GM12864 (cell line): Measurements from ENCODE around the gene FCRLB.

ENCODE experiments used
- DNase-seq: peaks from one replicate; pipeline ENCODE4 v3.0.0-alpha.2; 2011; ENCODE audit warnings: low read depth
- H3K4me3 ChIP-seq: 2 replicates; pipeline ENCODE4 v1.5.1; 2011; ENCODE audit warnings: mild to moderate bottlenecking, low read depth, low read length, control low read depth
- TF ChIP-seq, protein P1 (sequence below): IDR thresholded peaks from 2 replicates; pipeline ENCODE4 v1.5.1; 2011; ENCODE audit warnings: low read depth, mild to moderate bottlenecking, moderate library complexity, low read length, control low read depth, inconsistent platforms; ENCODE audit errors: missing control alignments

FCRLB gene

DNA sequence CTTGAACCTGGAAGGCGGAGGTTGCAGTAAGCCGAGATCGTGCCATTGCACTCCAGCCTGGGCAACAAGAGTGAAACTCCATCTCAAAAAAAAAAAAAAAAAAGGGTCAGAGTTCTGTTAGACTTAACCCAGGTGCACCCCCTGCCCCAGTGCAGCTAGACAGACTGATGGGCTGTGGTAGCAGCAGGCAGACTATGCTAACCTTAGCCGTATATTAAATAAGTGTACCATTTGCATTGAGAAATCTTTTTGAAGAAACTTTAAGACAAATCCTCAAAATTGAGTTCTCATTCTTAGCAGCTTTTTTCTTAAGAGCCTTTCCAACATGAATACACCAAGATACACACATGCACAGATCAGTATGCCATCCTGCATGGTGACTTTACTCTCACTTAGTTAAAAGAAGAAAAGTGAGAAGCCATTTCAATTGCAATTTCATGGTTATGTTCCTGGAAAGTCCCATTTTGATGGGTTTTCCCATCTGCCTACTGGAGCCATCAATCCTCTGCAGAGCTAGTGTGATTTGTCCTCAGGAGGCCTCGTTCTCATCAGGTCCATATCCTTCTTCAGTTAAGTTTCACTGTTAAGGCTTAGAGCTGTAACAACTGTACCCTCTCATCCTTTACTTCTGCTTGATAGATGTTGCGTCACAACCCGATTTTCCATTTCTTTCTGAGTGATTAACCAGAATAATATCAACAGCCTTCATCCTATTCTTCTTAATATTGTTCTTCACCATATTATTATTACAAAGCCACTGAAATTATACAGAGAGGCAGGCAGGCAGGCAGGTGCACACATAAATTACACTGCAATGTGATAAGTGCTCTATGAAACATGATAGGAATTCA lies 7.3 kb downstream of the FCRLB start:
- TF ChIP-seq, protein P1, sequence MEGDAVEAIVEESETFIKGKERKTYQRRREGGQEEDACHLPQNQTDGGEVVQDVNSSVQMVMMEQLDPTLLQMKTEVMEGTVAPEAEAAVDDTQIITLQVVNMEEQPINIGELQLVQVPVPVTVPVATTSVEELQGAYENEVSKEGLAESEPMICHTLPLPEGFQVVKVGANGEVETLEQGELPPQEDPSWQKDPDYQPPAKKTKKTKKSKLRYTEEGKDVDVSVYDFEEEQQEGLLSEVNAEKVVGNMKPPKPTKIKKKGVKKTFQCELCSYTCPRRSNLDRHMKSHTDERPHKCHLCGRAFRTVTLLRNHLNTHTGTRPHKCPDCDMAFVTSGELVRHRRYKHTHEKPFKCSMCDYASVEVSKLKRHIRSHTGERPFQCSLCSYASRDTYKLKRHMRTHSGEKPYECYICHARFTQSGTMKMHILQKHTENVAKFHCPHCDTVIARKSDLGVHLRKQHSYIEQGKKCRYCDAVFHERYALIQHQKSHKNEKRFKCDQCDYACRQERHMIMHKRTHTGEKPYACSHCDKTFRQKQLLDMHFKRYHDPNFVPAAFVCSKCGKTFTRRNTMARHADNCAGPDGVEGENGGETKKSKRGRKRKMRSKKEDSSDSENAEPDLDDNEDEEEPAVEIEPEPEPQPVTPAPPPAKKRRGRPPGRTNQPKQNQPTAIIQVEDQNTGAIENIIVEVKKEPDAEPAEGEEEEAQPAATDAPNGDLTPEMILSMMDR: no peak
- no peak for DNase-seq
- no peak overlapping the region for H3K4me3 ChIP-seq

DNA sequence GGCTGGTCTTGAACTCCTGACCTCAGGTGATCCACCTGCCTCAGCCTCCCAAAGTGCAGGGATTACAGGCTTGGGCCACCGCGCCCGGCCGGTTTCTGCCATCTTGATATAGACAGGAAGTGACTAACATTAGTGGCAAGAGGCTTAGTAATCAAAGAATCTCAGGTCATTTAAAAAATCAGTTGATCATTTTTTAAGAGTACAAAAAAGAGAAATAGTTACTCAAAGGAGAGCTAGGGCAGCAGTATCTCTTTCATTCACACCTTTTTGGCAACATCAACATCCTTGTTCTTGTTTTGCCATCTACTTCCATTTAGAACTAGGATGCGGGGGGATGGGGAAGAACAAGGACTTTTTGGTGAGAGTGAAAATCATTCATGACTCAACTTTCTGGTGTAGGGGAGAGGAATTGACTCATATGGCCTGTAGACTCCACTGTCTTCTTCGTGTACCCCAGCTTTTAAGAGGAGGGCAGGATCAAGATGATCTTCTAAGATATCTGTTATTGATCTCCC lies 8.8 kb downstream of the FCRLB start:
- no peak overlapping the region for H3K4me3 ChIP-seq
- TF ChIP-seq, protein P1: no peak
- no peak for DNase-seq

DNA sequence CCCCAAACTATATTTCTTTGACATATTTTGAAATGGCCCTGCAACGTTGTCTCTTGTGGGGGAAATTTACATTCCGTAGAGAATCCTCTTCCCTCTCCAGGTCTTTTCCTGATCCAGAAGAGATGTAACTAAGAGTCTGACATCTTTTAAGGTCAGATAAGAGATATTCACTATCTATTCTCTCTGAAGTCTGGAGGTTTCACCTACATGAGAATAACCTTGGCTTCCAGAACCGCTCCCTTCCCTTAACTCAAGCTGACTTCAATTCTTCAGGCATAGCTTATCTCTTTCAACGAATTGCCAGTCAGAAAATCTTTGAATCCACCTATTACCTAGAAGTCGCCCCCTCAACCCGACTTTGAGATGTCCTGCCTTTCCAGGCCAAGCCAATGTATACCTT lies 9.9 kb downstream of the FCRLB start:
- no peak for DNase-seq
- TF ChIP-seq, protein P1: no peak
- no peak overlapping the region for H3K4me3 ChIP-seq

DNA sequence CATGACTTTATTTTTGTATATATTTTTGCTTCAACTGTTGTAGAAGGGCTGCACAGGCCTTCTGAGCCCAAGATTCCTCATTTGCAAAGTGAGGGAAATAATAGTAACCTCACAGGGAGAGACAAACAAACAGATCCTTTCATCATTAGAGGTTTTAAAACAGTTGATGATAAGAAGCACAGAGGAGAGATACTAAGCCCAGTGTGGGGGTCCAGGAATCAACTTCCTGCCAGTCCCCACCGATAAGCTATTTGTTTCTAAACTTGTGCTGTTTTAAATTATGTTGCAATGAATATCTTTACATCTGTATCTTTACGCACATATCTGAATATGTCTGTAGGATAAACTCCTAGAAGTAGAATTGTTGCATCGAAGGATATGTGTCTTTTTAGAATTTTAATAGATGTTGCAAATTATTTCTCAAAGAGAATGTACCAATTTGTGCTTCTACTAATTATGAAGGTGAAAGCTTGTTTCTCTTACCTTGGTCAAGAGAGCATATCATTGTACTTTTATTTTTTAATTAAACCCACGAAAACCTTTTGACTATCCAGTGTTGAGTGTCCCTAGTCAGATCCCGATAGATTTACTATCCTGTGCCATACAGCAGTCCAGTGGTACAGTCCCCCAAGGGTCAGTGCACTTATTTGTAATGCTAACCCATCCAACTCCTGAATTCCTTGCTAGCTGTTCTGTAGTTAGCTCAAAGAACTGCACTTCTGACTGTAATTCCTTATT lies 10.8 kb downstream of the FCRLB start:
- H3K4me3 ChIP-seq: no peak overlapping the region
- TF ChIP-seq, protein P1: no peak
- no peak for DNase-seq

DNA sequence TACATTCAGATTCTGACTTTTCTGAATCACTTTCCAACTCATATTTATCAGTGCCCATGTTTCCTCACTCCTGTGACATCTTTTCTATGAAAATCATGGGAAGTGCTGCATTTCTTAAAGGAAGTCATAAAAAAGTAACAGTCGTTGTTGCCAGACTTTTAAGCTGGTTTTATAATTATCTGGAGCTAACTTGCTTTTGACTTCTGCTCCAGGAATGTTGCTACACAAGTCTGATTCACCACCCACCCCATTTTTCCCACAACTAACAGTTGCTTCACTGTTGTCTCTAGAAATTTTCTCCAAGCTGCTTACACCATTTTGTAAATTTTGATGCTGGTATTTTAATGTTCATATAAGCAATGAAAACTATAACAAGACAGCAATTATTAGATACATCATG lies 12.2 kb downstream of the FCRLB start:
- H3K4me3 ChIP-seq: no peak overlapping the region
- no peak for DNase-seq
- TF ChIP-seq, protein P1: no peak

DNA sequence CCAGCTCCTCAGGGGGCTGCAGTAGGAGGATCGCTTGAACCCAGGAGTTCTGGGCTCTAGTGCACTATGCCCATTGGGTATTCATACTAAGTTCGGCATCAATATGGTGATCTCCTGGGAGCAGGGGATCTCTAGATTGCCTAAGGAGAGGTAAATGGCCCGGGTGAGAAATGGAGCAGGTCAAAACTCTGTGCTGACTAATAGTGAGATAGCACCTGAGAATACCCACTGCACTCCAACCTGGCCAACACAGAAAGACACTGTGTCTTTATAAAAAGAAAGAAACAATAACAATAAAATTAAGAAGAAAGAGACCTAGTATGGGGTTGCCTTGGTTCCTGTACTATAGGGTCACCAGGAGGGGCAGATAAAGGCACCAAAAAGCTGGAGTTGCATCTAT lies 14.5 kb downstream of the FCRLB start:
- no peak for DNase-seq
- TF ChIP-seq, protein P1: no peak
- no peak overlapping the region for H3K4me3 ChIP-seq
